ENCODE results near the gene DCP2.

DCP2 gene

GRCh38 chr5:113053511-113053995, 77.0 kb downstream of the DCP2 start:
- Mint-ChIP-seq H3K4me3 (no peak overlapping the region), H3K27ac (peak overlapping the region; percentile 31), H3K9me3 (no peaks in the 10 kb centered on the region), H3K27me3 (ENCODE audit: low read depth, poor library complexity) (no peaks in the 10 kb centered on the region), H3K4me1 (peaks cover 30% of the 10 kb centered on the region), H3K36me3 (ENCODE audit: low read depth) (peaks cover 11% of the 10 kb centered on the region)
- no peak for DNase-seq
- no peak for TF ChIP-seq CTCF (IDR thresholded peaks at IDR 0.05)

GRCh38 chr5:113054899-113055298, 78.3 kb downstream of the DCP2 start:
- no peak overlapping the region for H3K4me3 Mint-ChIP-seq
- no peak overlapping the region for H3K27ac Mint-ChIP-seq
- no peaks in the 10 kb centered on the region for H3K9me3 Mint-ChIP-seq
- no peak for DNase-seq
- TF ChIP-seq CTCF (IDR thresholded peaks at IDR 0.05) = no peak
- H3K27me3 Mint-ChIP-seq (ENCODE audit: low read depth, poor library complexity) = no peaks in the 10 kb centered on the region
- peaks cover 11% of the 10 kb centered on the region for H3K36me3 Mint-ChIP-seq (ENCODE audit: low read depth)
- H3K4me1 Mint-ChIP-seq = peaks cover 44% of the 10 kb centered on the region

- Mint-ChIP-seq H3K27me3 (ENCODE audit: low read depth, poor library complexity) (no peaks in the 10 kb centered on the region), H3K4me3 (peak overlapping the region; percentile 14), H3K4me1 (peaks cover 65% of the 10 kb centered on the region), H3K9me3 (no peaks in the 10 kb centered on the region), H3K27ac (peak overlapping the region; percentile 17), H3K36me3 (ENCODE audit: low read depth) (peaks cover 11% of the 10 kb centered on the region)
- no peak for TF ChIP-seq CTCF (IDR thresholded peaks at IDR 0.05)
- no peak for DNase-seq
Measured at GRCh38 chr5:113056988-113057387, 80.4 kb downstream of the DCP2 start.

GRCh38 chr5:113057557-113057984, 81.0 kb downstream of the DCP2 start:
- peak overlapping the region; percentile 17 for H3K27ac Mint-ChIP-seq
- H3K4me1 Mint-ChIP-seq = peaks cover 71% of the 10 kb centered on the region

GRCh38 chr5:113058269-113058668, 81.7 kb downstream of the DCP2 start:
- no peak overlapping the region for H3K4me3 Mint-ChIP-seq
- H3K27ac Mint-ChIP-seq = no peak overlapping the region
- DNase-seq = no peak
- TF ChIP-seq CTCF (IDR thresholded peaks at IDR 0.05) = no peak
- H3K4me1 Mint-ChIP-seq = peaks cover 78% of the 10 kb centered on the region
- H3K27me3 Mint-ChIP-seq (ENCODE audit: low read depth, poor library complexity) = no peaks in the 10 kb centered on the region
- H3K36me3 Mint-ChIP-seq (ENCODE audit: low read depth) = peaks cover 14% of the 10 kb centered on the region
- H3K9me3 Mint-ChIP-seq = no peaks in the 10 kb centered on the region

More at GRCh38 chr5:113057557-113057984, 81.0 kb downstream of the DCP2 start:
- H3K4me3 Mint-ChIP-seq = peak overlapping the region; percentile 41
- no peaks in the 10 kb centered on the region for H3K27me3 Mint-ChIP-seq (ENCODE audit: low read depth, poor library complexity)
- H3K36me3 Mint-ChIP-seq (ENCODE audit: low read depth) = peaks cover 10% of the 10 kb centered on the region
- H3K9me3 Mint-ChIP-seq = no peaks in the 10 kb centered on the region
- no peak for TF ChIP-seq CTCF (IDR thresholded peaks at IDR 0.05)
- DNase-seq = no peak

- Mint-ChIP-seq H3K36me3 (ENCODE audit: low read depth) (peaks cover 16% of the 10 kb centered on the region), H3K9me3 (no peaks in the 10 kb centered on the region), H3K4me3 (peak overlapping the region; percentile 53), H3K4me1 (peaks cover 77% of the 10 kb centered on the region), H3K27me3 (ENCODE audit: low read depth, poor library complexity) (no peaks in the 10 kb centered on the region), H3K27ac (peak overlapping the region; percentile 98)
- no peak for DNase-seq
- no peak for TF ChIP-seq CTCF (IDR thresholded peaks at IDR 0.05)
Measured at GRCh38 chr5:113058706-113059226, 82.2 kb downstream of the DCP2 start.

Data from nephron progenitor cell (in vitro differentiated cells).